Pancreas (tissue), 10 donors: ENCODE data around the gene DGCR2. TPM values are rescaled to one million over a fixed set of nuclear protein-coding genes. Genes with fewer than 3 reads are reported as not detected.
A peak's percentile ranks its signal among the peaks of the same experiment; 100 is the strongest.

ENCODE experiments used
- ATAC-seq, 4 donors: fragments of 200-7000 bp; cut with Tn5 transposase; one replicate each; pipeline versions ENCODE4 v1.8.0 to v1.9.1; 2020; ENCODE audit warnings: mild to moderate bottlenecking in 4 of 4, moderate library complexity in 4 of 4
- DNase-seq, 6 donors: peaks; one replicate each; pipeline ENCODE4 v3.0.0-alpha.2; 2020
- FAIRE-seq: peaks from 2 replicates; lab custom pipeline; 2012; peaks lifted over from hg19 to GRCh38; lab: Jason Lieb, UNC
- H3K27ac ChIP-seq, 4 donors: fragments of 200-600 bp; sonication (generic); 1 replicate in 3 of 4; 2 replicates in 1 of 4; pipeline versions ENCODE4 v1.5.0 to v1.8.0; 2020
- H3K27me3 ChIP-seq, 4 donors: fragments of 200-600 bp; one replicate each; pipeline ENCODE4 v1.8.0; 2021
- H3K36me3 ChIP-seq, 3 donors: fragments of 200-600 bp; sonication (generic) in 1 of 3; one replicate each; pipeline versions ENCODE4 v1.5.0 to v1.8.0; 2020 to 2021
- H3K4me1 ChIP-seq, 3 donors: fragments of 200-600 bp; one replicate each; pipeline ENCODE4 v1.8.0; 2021
- H3K4me3 ChIP-seq, 4 donors: fragments of 200-600 bp; sonication (generic) in 2 of 4; one replicate each; pipeline versions ENCODE4 v1.5.0 to v1.8.0; 2020 to 2021
- H3K9me3 ChIP-seq, 4 donors: fragments of 200-600 bp; one replicate each; pipeline ENCODE4 v1.8.0; 2021
- CTCF ChIP-seq, 4 donors: fragments of 200-600 bp; sonication (generic) in 3 of 4; IDR thresholded peaks; one replicate each; pipeline versions ENCODE4 v1.5.0 to v1.8.0; 2021; ENCODE audit warnings: antibody characterized with exemption in 4 of 4
- WGBS, 2 donors: extraction: QIAGEN DNeasy Blood & Tissue Kit; methylation state at CpG; one replicate each; pipeline ENCODE4 v1.1.7; 2013; 5-methylcytosine and 5-hydroxymethylcytosine counted together
- intact Hi-C, 3 donors: fragments of 100-400 bp; cut with DNase I; formaldehyde crosslinking; loops; one replicate each; pipeline versions ENCODE4 v1.11.1 to v1.14.2; 2022
- polyA plus RNA-seq, 2 donors: library from polyadenylated mRNA; stranded (reverse); fragments of 200-250 nt; gene quantifications; one replicate each; pipeline ENCODE4 v1.2.3, GENCODE V29; 2013
- total RNA-seq, 6 donors: library from RNA; stranded (reverse); fragmentation: NEBNext Ultra II Directional in 4 of 6; extraction: Animal tissue kit (Norgen Biotek cat#: 25700) in 4 of 6; gene quantifications; one replicate each; pipeline versions ENCODE4 v1.2.1 to v1.2.4, GENCODE V29; 2021 to 2023
- donor health status: healthy with polysubstance abuse.
- donor health status: DM: no; HTN: no; CAD: no; lungs with moderate emphysema.
- donor health status: DM: no; HTN: no; CAD: no.
- donor health status: control.
- donor health status: control.
- donor health status: Bipolar disorder and iron deficiency.
- donor health status: DM: yes; HTN: yes; CAD: no.
- donor health status: DM: no; HTN: no; CAD: no.
- donor health status: DM: no; HTN: no; CAD: no.
- donor health status: DM: yes; HTN: yes; CAD: no.

The DGCR2 gene
- total and polyA plus RNA-seq, 8 donors, result 24.3 to 41.5 (median 30.1) TPM

GRCh38 chr22:19063581-19064353, 58.4 kb downstream of the DGCR2 start:
- no peak for DNase-seq
- WGBS, 2 donors, result 74 to 82% methylated on average over 8 of the region's 8 CpGs
- H3K4me1 ChIP-seq, result peaks cover 0 to 8% (median 0%) of the 10 kb centered on the region in 3 donors
- no peak overlapping the region for H3K4me3 ChIP-seq
- intact Hi-C loops, result no loop called here
- no peak overlapping the region for H3K27ac ChIP-seq
- peaks cover 0 to 42% (median 12%) of the 10 kb centered on the region in 3 donors for H3K36me3 ChIP-seq
- no peak for TF ChIP-seq CTCF (IDR thresholded peaks at IDR 0.05)
- no peak for ATAC-seq
- no peaks in the 10 kb centered on the region for H3K27me3 ChIP-seq
- FAIRE-seq, result no peak
- H3K9me3 ChIP-seq, result no peaks in the 10 kb centered on the region

GRCh38 chr22:19062943-19063308, 59.3 kb downstream of the DGCR2 start:
- Histone ChIP-seq H3K9me3 (no peaks in the 10 kb centered on the region), H3K27ac (no peak overlapping the region), H3K4me3 (no peak overlapping the region), H3K36me3 (peaks cover 0 to 39% (median 12%) of the 10 kb centered on the region in 3 donors), H3K4me1 (peaks cover 0 to 8% (median 0%) of the 10 kb centered on the region in 3 donors), H3K27me3 (no peaks in the 10 kb centered on the region)
- ATAC-seq (peak in 3 of 4 donors; percentile 8 to 41 (median 8)), DNase-seq (peak in 2 of 6 donors; percentile 12 to 18), FAIRE-seq (no peak)
- WGBS, 2 donors, result 44 to 59% methylated on average over 8 of the region's 8 CpGs
- intact Hi-C loops, result no loop called here
- no peak for TF ChIP-seq CTCF (IDR thresholded peaks at IDR 0.05)

DNA sequence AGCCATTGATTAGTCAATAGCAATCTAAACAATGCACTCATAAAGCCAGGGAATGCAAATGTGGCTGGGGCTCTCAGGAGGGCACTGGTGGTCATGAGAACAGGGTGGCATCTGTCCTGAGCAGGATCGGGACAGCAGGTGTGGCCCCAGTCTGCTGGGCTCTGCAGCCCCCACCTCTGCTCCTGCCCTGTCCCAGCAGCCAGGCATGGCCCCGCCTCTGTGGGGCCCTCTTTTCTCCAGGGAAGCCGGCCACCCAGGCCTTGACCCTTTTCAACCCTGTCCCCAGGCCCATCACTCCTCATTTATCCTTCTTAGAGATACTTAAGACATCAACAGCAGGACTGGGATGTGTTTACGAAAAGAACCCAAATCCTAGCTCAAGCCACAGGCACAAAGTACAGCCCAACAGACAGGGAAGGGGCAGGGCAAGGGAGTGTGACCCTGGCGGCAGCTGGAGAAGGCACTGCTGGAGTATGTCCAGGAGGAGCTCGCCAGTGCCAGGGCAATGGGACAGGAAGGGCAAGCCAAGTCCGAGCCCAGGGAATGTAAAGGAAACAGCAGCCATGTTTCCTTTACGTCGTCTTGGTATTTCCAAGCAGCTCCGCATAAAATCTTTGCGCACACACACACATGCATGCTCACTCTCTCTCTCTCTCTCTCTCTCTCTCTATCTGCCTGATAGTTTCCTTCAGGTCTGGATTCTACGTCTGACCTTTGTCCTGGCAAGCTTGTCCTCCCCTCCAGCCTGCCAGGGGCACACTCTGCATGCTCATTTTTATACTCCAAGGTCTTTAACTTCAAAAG, 59.9 kb downstream of the DGCR2 start:
- whole genome bisulfite sequencing, 2 donors, result 41 to 49% methylated on average over 12 of the region's 12 CpGs
- Histone ChIP-seq H3K27ac (no peak overlapping the region), H3K4me3 (no peak overlapping the region), H3K36me3 (peaks cover 0 to 33% (median 12%) of the 10 kb centered on the region in 3 donors), H3K27me3 (no peaks in the 10 kb centered on the region), H3K4me1 (peaks cover 0 to 8% (median 0%) of the 10 kb centered on the region in 3 donors), H3K9me3 (no peaks in the 10 kb centered on the region)
- no peak for TF ChIP-seq CTCF (IDR thresholded peaks at IDR 0.05)
- ATAC-seq (peak; percentile 46 to 78 (median 60)), DNase-seq (peak in 4 of 6 donors; percentile 53 to 71 (median 61)), FAIRE-seq (no peak)
- intact Hi-C loops, result no loop called here

DNA sequence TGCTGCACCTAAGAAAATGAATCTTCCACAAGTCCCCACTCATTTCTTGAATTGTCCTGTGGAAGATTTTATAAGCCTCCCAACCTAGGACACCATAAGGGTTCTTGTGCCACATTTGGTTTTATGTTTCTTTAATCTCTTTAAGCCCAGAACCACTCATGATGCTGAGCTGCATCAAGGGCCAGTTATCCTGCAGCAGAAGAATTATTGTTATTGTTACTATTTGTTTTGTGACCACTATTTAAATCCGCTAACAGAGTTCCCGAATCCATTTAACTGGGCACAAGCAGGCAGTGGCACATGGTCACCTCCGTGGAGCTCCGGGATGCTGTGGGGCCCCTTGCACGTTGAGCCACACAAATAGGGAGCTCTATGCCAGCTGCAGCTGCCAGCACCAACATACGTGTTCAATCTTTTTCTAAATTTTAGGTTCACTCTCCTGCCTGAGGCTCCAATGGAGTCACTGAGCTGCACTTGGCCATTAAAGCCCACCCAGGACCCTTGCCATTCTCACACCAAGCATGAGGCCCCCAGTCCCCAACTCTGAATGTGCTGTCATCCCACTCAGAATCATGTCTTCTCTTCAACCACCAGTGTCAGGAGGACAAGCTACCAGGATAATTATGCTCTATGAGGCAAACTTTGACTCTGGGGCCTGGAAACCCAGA, 60.6 kb downstream of the DGCR2 start:
- no peak for ATAC-seq
- no peak for TF ChIP-seq CTCF (IDR thresholded peaks at IDR 0.05)
- no peak overlapping the region for H3K27ac ChIP-seq
- peaks cover 0 to 8% (median 0%) of the 10 kb centered on the region in 3 donors for H3K4me1 ChIP-seq
- WGBS, 2 donors, result 85 to 95% methylated on average over 6 of the region's 6 CpGs
- no peak for FAIRE-seq
- H3K4me3 ChIP-seq, result no peak overlapping the region
- no peaks in the 10 kb centered on the region for H3K9me3 ChIP-seq
- intact Hi-C loops, result no loop called here
- peaks cover 0 to 27% (median 4%) of the 10 kb centered on the region in 3 donors for H3K36me3 ChIP-seq
- peak in 1 of 6 donors; percentile 4 for DNase-seq
- no peaks in the 10 kb centered on the region for H3K27me3 ChIP-seq
